ENCODE data around the gene ASXL2. TPM values are rescaled to one million over a fixed set of nuclear protein-coding genes. Genes with fewer than 3 reads are reported as not detected.

ASXL2 gene
- polyA plus RNA-seq, 1 donor from 2014 or later = 2.9 TPM

- Histone ChIP-seq H3K9me2 (ENCODE audit: insufficient read depth, low read length) (no peaks in the 10 kb centered on the region), H3K9me3 (ENCODE audit: low read length) (no peaks in the 10 kb centered on the region), H3K79me2 (replicated peaks; ENCODE audit: insufficient read depth, low read length) (no peaks in the 10 kb centered on the region), H3K4me2 (ENCODE audit: low read length) (no peak overlapping the region), H3F3A (ENCODE audit: insufficient read depth, low read length, poor library complexity, severe bottlenecking) (no peaks in the 10 kb centered on the region), H3K4me3 (ENCODE audit: low read length) (no peak overlapping the region), H4K20me1 (ENCODE audit: insufficient read depth) (no peaks in the 10 kb centered on the region), H3K9ac (ENCODE audit: low read length) (no peak overlapping the region), H3K27me3 (ENCODE audit: insufficient read depth, low read depth, low read length) (no peaks in the 10 kb centered on the region), H3K36me3 (ENCODE audit: insufficient read depth, low read length) (peaks cover 12% of the 10 kb centered on the region), H2AFZ (ENCODE audit: low read depth, low read length) (no peak overlapping the region), H3K27ac (ENCODE audit: low read length) (no peak overlapping the region)
- TF ChIP-seq EZH2 (IDR thresholded peaks at IDR 0.05; ENCODE audit: borderline replicate concordance, insufficient read depth, low read length, poor library complexity, severe bottlenecking) = no peak
Observed at GRCh38 chr2:25743132-25743830, 135.0 kb downstream of the ASXL2 start.

- no peaks in the 10 kb centered on the region for H3K79me2 ChIP-seq (replicated peaks; ENCODE audit: insufficient read depth, low read length)
- H3K9me2 ChIP-seq (ENCODE audit: insufficient read depth, low read length) = no peaks in the 10 kb centered on the region
- no peak overlapping the region for H2AFZ ChIP-seq (ENCODE audit: low read depth, low read length)
- no peaks in the 10 kb centered on the region for H4K20me1 ChIP-seq (ENCODE audit: insufficient read depth)
- H3K9me3 ChIP-seq (ENCODE audit: low read length) = no peaks in the 10 kb centered on the region
- no peak overlapping the region for H3K9ac ChIP-seq (ENCODE audit: low read length)
- H3F3A ChIP-seq (ENCODE audit: insufficient read depth, low read length, poor library complexity, severe bottlenecking) = no peaks in the 10 kb centered on the region
- H3K27ac ChIP-seq (ENCODE audit: low read length) = no peak overlapping the region
- no peak overlapping the region for H3K4me3 ChIP-seq (ENCODE audit: low read length)
- H3K4me2 ChIP-seq (ENCODE audit: low read length) = no peak overlapping the region
- H3K36me3 ChIP-seq (ENCODE audit: insufficient read depth, low read length) = peaks cover 12% of the 10 kb centered on the region
- TF ChIP-seq SMC3 (conservative IDR thresholded peaks at IDR 0.05; ENCODE audit: poor library complexity) = no peak
- TF ChIP-seq CTCF (IDR thresholded peaks at IDR 0.05; ENCODE audit: poor library complexity, severe bottlenecking) = no peak
- TF ChIP-seq EP300 (conservative IDR thresholded peaks at IDR 0.05; ENCODE audit: poor library complexity, severe bottlenecking) = no peak
- TF ChIP-seq POLR2AphosphoS5 (IDR thresholded peaks at IDR 0.05) = no peak
- TF ChIP-seq TAF1 (IDR thresholded peaks at IDR 0.05; ENCODE audit: low read depth) = no peak
- no peaks in the 10 kb centered on the region for H3K27me3 ChIP-seq (ENCODE audit: insufficient read depth, low read depth, low read length)
Observed at GRCh38 chr2:25742501-25742900, 135.8 kb downstream of the ASXL2 start.

- Histone ChIP-seq H3K9ac (ENCODE audit: low read length) (no peak overlapping the region), H3K4me3 (ENCODE audit: low read length) (no peak overlapping the region), H3K27me3 (ENCODE audit: insufficient read depth, low read depth, low read length) (no peaks in the 10 kb centered on the region), H4K20me1 (ENCODE audit: insufficient read depth) (no peaks in the 10 kb centered on the region), H3K79me2 (replicated peaks; ENCODE audit: insufficient read depth, low read length) (no peaks in the 10 kb centered on the region), H3K9me3 (ENCODE audit: low read length) (no peaks in the 10 kb centered on the region), H3K27ac (ENCODE audit: low read length) (no peak overlapping the region), H3K36me3 (ENCODE audit: insufficient read depth, low read length) (peaks cover 12% of the 10 kb centered on the region), H3F3A (ENCODE audit: insufficient read depth, low read length, poor library complexity, severe bottlenecking) (no peaks in the 10 kb centered on the region), H3K4me2 (ENCODE audit: low read length) (no peak overlapping the region), H2AFZ (ENCODE audit: low read depth, low read length) (no peak overlapping the region), H3K9me2 (ENCODE audit: insufficient read depth, low read length) (no peaks in the 10 kb centered on the region)
- TF ChIP-seq SMC3 (conservative IDR thresholded peaks at IDR 0.05; ENCODE audit: poor library complexity) (no peak), EZH2 (IDR thresholded peaks at IDR 0.05; ENCODE audit: borderline replicate concordance, insufficient read depth, low read length, poor library complexity, severe bottlenecking) (no peak), REST (IDR thresholded peaks at IDR 0.05; ENCODE audit: borderline replicate concordance) (no peak), POLR2AphosphoS5 (IDR thresholded peaks at IDR 0.05) (no peak), EP300 (conservative IDR thresholded peaks at IDR 0.05; ENCODE audit: poor library complexity, severe bottlenecking) (no peak), TAF1 (IDR thresholded peaks at IDR 0.05; ENCODE audit: low read depth) (no peak), MXI1 (conservative IDR thresholded peaks at IDR 0.05; ENCODE audit: poor library complexity, severe bottlenecking) (no peak), CTCF (IDR thresholded peaks at IDR 0.05; ENCODE audit: poor library complexity, severe bottlenecking) (no peak), RAD21 (conservative IDR thresholded peaks at IDR 0.05) (no peak)
Observed at GRCh38 chr2:25740810-25741381, 137.4 kb downstream of the ASXL2 start.

Measured in neural cell (in vitro differentiated cells).